DOHH2 (cell line): ENCODE data around the gene CIAO2B.
A peak's percentile ranks its signal among the peaks of the same experiment; 100 is the strongest.

Source experiments
- CTCF ChIP-seq: fragments of 200-600 bp; sonication (generic); IDR thresholded peaks from one replicate; pipeline ENCODE4 v1.5.1; 2014; ENCODE audit warnings: antibody characterized with exemption, mild to moderate bottlenecking, low read depth, low read length; ENCODE audit not compliant: poor library complexity, severe bottlenecking
- EZH2phosphoT487 ChIP-seq: fragments of 200-600 bp; sonication (generic); IDR thresholded peaks from 2 replicates; pipeline ENCODE4 v1.6.1; 2017; ENCODE audit warnings: borderline replicate concordance, mild to moderate bottlenecking, antibody characterized with exemption, low read length, moderate library complexity, mixed read lengths

- TF ChIP-seq CTCF (peak; percentile 83), EZH2phosphoT487 (no peak)
These were observed 20.0 kb upstream of the CIAO2B start for GRCh38 chr16:66954097-66954659.
